ENCODE results near the gene RWDD2A.
"Not testable (repeated sequence)": the region's sequence is repeated elsewhere in the genome, so short reads cannot be mapped to it uniquely, and the experiment has no call there.

RWDD2A gene

GRCh38 chr6:83192871-83193746 lies at the start of gene RWDD2A, which contains the start of gene PGM3:
RWDD2A (plus strand) TSS chr6:83193357; CDS start chr6:83194452, 1,095 bp downstream.
PGM3 (minus strand) TSS chr6:83193265; CDS start chr6:83191012, 2,253 bp downstream.
- DNase-seq (ENCODE audit: low spot score), result peak; percentile 97

GRCh38 chr6:83151114-83151513 lies 42.0 kb upstream of the RWDD2A start:
- no peak for DNase-seq (ENCODE audit: low spot score)

- no peak for DNase-seq (ENCODE audit: low spot score)
Measured at GRCh38 chr6:83152913-83153312, 40.2 kb upstream of the RWDD2A start.

GRCh38 chr6:83153883-83154521 lies 39.2 kb upstream of the RWDD2A start:
- DNase-seq (ENCODE audit: low spot score), result peak; percentile 3

- no peak for DNase-seq (ENCODE audit: low spot score)
Measured at GRCh38 chr6:83155794-83156193, 37.4 kb upstream of the RWDD2A start.

GRCh38 chr6:83160167-83160566 lies 33.0 kb upstream of the RWDD2A start:
- DNase-seq (ENCODE audit: low spot score), result no peak

GRCh38 chr6:83167726-83168278 lies 25.4 kb upstream of the RWDD2A start:
- DNase-seq (ENCODE audit: low spot score), result no peak

GRCh38 chr6:83168556-83168955 lies 24.6 kb upstream of the RWDD2A start:
- DNase-seq (ENCODE audit: low spot score), result no peak

- DNase-seq (ENCODE audit: low spot score), result no peak
Measured at GRCh38 chr6:83169106-83169505, 24.1 kb upstream of the RWDD2A start.

- no peak for DNase-seq (ENCODE audit: low spot score)
Measured at GRCh38 chr6:83169511-83169910, 23.6 kb upstream of the RWDD2A start.

GRCh38 chr6:83176246-83176645 lies 16.9 kb upstream of the RWDD2A start:
- DNase-seq (ENCODE audit: low spot score), result no peak

- no peak for DNase-seq (ENCODE audit: low spot score)
Measured at GRCh38 chr6:83180426-83180950, 12.7 kb upstream of the RWDD2A start.

- no peak for DNase-seq (ENCODE audit: low spot score)
Measured at GRCh38 chr6:83182114-83182513, 11.0 kb upstream of the RWDD2A start.

GRCh38 chr6:83183082-83183828 lies 9.9 kb upstream of the RWDD2A start:
- no peak for DNase-seq (ENCODE audit: low spot score)

- no peak for DNase-seq (ENCODE audit: low spot score)
Measured at GRCh38 chr6:83185096-83185495, 8.1 kb upstream of the RWDD2A start.

GRCh38 chr6:83188501-83188900 lies 4.7 kb upstream of the RWDD2A start:
- no peak for DNase-seq (ENCODE audit: low spot score)

GRCh38 chr6:83190626-83191025 lies 2.5 kb upstream of the RWDD2A start:
- DNase-seq (ENCODE audit: low spot score), result peak; percentile 23

- DNase-seq (ENCODE audit: low spot score), result not testable (repeated sequence)
Measured at GRCh38 chr6:83191974-83192373, 1.2 kb upstream of the RWDD2A start.

- no peak for DNase-seq (ENCODE audit: low spot score)
Measured at GRCh38 chr6:83192456-83192855, 701 bp upstream of the RWDD2A start.

- DNase-seq (ENCODE audit: low spot score), result peak; percentile 82
Measured at GRCh38 chr6:83193747-83194566, 800 bp downstream of the RWDD2A start.
